Uterus (tissue), 4 donors: ENCODE results near the gene SLC35B2. TPM values are rescaled to one million over a fixed set of nuclear protein-coding genes. Genes with fewer than 3 reads are reported as not detected.

Experiments
- DNase-seq, 2 donors: peaks; one replicate each; pipeline ENCODE4 v3.0.0-alpha.2; 2019 to 2020
- H3K27ac ChIP-seq, 2 donors: fragments of 200-600 bp; sonication (generic); 1 replicate in 1 of 2; 2 replicates in 1 of 2; pipeline ENCODE4 v1.5.1; 2016 to 2018
- H3K27me3 ChIP-seq, 2 donors: fragments of 200-600 bp; sonication (generic); one replicate each; pipeline ENCODE4 v1.5.1; 2018 to 2019; ENCODE audit warnings: control low read depth in 1 of 2
- H3K36me3 ChIP-seq, 2 donors: fragments of 200-600 bp; sonication (generic); one replicate each; pipeline ENCODE4 v1.5.1; 2019; ENCODE audit warnings: control low read depth in 1 of 2
- H3K4me1 ChIP-seq, 2 donors: fragments of 200-600 bp; sonication (generic); one replicate each; pipeline ENCODE4 v1.5.1; 2018 to 2019; ENCODE audit warnings: control low read depth in 1 of 2
- H3K4me3 ChIP-seq, 2 donors: fragments of 200-600 bp; sonication (generic); 1 replicate in 1 of 2; 2 replicates in 1 of 2; pipeline ENCODE4 v1.5.1; 2018 to 2019; ENCODE audit warnings: mild to moderate bottlenecking in 1 of 2
- H3K9me3 ChIP-seq, 2 donors: fragments of 200-600 bp; sonication (generic); one replicate each; pipeline ENCODE4 v1.5.1; 2019; ENCODE audit warnings: control low read depth in 1 of 2
- POLR2A ChIP-seq, 2 donors: fragments of 450-650 bp; IDR thresholded peaks; one replicate each; pipeline ENCODE4 v1.6.1; 2016; ENCODE audit warnings: antibody characterized with exemption in 2 of 2, mild to moderate bottlenecking in 1 of 2, moderate library complexity in 1 of 2
- intact Hi-C: fragments of 100-400 bp; cut with DNase I; formaldehyde crosslinking; loops from one replicate; pipeline ENCODE4 v1.15.1; 2023; ENCODE audit warnings: low total_unique reads
- total RNA-seq, 4 donors: library from RNA; depleted of rRNA in 3 of 4; stranded (reverse); fragments of >200 nt in 3 of 4; gene quantifications; one replicate each; pipeline versions ENCODE4 v1.1.0 to v1.2.4, GENCODE V29; 2014 to 2023
- TF ChIP-seq, protein P1 (sequence below), 4 experiments: fragments of 200-600 bp in 2 of 4; fragments of 450-650 bp in 2 of 4; sonication (generic) in 2 of 4; IDR thresholded peaks; one replicate each; pipeline ENCODE4 v1.5.1; 2016 to 2019; ENCODE audit warnings: antibody characterized with exemption in 4 of 4, mild to moderate bottlenecking in 2 of 4, moderate library complexity in 1 of 4
- donor health status: DM: yes; HTN: yes; CAD: no.

Gene SLC35B2
- total RNA-seq, 4 donors from 2014 or later = 5.9 to 39.5 (median 28.5) TPM

DNA sequence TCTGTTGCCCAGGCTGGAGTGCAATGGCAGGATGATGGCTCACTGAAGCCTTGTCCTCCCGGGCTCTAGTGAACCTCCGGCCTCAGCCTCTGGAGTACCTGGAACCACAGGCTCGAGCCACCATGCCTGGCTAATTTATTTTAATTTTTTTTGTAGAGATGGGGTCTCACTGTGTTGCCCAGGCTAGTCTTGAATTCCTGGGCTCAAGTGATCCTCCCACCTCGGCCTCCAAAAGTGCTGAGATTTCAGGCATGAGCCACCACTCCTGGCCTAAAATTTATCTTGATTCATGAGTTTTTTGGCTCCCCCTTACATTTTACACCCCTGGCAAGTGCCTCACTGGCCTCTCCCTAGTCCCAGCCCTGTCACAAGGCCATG, 36.4 kb downstream of the SLC35B2 start:
- peak overlapping the region; percentile 89 to 91 for H3K27ac ChIP-seq
- no peak for DNase-seq
- intact Hi-C loops = no loop called here
- no peak overlapping the region for H3K4me3 ChIP-seq
- H3K36me3 ChIP-seq = no peaks in the 10 kb centered on the region
- H3K4me1 ChIP-seq = peaks cover 0 to 15% of the 10 kb centered on the region in 2 donors
- H3K9me3 ChIP-seq = no peaks in the 10 kb centered on the region
- TF ChIP-seq POLR2A (IDR thresholded peaks at IDR 0.05) = no peak
- TF ChIP-seq, protein P1, sequence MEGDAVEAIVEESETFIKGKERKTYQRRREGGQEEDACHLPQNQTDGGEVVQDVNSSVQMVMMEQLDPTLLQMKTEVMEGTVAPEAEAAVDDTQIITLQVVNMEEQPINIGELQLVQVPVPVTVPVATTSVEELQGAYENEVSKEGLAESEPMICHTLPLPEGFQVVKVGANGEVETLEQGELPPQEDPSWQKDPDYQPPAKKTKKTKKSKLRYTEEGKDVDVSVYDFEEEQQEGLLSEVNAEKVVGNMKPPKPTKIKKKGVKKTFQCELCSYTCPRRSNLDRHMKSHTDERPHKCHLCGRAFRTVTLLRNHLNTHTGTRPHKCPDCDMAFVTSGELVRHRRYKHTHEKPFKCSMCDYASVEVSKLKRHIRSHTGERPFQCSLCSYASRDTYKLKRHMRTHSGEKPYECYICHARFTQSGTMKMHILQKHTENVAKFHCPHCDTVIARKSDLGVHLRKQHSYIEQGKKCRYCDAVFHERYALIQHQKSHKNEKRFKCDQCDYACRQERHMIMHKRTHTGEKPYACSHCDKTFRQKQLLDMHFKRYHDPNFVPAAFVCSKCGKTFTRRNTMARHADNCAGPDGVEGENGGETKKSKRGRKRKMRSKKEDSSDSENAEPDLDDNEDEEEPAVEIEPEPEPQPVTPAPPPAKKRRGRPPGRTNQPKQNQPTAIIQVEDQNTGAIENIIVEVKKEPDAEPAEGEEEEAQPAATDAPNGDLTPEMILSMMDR (IDR thresholded peaks at IDR 0.05) = no peak
- no peaks in the 10 kb centered on the region for H3K27me3 ChIP-seq

DNA sequence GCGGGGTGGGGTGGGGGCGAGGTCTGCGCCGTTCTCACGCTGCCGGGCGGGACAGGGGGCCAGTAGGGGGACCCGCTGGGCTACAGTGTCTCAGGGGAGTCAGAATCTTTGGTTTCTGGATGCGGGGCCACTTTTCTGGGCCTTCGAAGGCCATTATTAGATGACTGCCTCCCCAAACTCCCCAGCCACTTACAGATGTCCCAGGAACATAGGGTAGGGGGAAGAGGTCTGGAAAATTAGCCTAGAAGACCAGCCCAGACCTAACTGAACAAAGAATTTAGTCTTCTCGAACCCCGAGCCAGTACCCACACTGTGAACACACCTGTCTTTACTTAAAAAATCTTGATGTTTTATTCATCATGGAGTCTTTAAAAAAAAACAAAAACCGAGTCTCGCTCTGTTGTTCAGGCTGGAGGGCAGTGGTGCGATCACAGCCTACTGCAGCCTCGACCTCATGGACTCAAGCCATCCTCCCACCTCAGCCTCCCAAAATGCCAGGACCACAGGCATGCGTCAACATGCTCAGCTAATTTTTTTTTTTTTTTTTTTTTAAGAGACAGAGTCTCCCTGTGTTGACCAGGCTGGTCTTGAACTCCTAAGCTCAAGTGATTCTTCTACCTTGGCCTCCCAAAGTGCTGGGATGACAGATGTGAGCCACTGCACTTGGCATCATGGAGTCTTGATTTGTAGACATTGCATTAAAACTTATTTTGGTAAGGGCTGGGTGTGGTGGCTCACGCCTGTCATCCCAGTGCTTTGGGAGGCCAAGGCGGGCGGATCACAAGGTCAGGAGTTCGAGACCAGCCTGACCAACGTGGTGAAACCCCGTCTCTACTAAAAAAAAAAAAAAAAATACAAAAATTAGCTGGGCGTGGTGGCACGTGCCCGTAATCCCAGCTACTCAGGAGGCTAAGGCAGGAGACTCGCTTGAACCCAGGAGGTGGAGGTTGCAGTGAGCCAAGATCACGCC, 37.2 kb downstream of the SLC35B2 start:
- Histone ChIP-seq H3K27ac (peak overlapping the region; percentile 89 to 91), H3K9me3 (no peaks in the 10 kb centered on the region), H3K4me1 (peaks cover 0 to 15% of the 10 kb centered on the region in 2 donors), H3K36me3 (no peaks in the 10 kb centered on the region), H3K4me3 (peak overlapping the region; percentile 38 to 51), H3K27me3 (no peaks in the 10 kb centered on the region)
- no peak for DNase-seq
- TF ChIP-seq, protein P1 (IDR thresholded peaks at IDR 0.05) = no peak
- TF ChIP-seq POLR2A (IDR thresholded peaks at IDR 0.05) = no peak
- intact Hi-C loops = no loop called here

DNA sequence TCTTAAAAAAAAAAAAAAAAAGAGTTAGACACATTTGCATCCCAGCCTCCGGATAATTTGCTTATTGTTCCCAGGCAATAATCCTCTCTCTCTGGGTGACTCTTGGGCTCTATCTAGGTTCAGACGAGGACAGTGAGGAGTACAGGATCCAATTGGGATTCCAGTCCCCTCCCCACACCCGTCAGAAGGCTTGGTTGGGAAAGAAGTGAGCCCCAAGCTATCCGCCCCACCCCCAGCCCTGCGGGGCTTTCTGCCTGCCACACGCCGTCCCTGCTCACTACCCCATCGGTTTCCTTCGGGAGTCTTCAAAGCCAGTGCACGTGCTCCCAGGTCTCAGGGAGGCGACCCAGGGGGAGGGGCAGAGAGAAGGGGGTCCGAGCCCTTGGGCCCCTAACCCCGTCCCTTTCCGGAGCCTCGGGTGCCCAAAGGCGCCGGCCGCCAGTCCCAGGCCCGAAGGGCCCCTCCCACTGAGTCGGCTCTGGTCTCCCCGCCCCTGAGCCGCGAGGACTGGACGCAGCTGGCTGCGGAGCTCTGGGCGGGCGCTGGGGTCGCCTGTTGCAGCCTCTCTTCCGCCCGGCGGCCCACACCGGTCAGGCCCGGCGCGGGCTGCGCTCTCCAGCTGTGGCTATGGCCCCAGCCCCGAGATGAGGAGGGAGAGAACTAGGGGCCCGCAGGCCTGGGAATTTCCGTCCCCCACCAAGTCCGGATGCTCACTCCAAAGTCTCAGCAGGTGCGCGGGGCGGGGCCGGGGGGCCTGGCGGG, 38.1 kb downstream of the SLC35B2 start:
- Histone ChIP-seq H3K27ac (peak overlapping the region; percentile 89 to 91), H3K36me3 (no peaks in the 10 kb centered on the region), H3K4me1 (peaks cover 0 to 15% of the 10 kb centered on the region in 2 donors), H3K27me3 (no peaks in the 10 kb centered on the region), H3K4me3 (peak overlapping the region; percentile 38 to 51), H3K9me3 (no peaks in the 10 kb centered on the region)
- intact Hi-C loops = no loop called here
- TF ChIP-seq, protein P1 (IDR thresholded peaks at IDR 0.05) = no peak
- peak; percentile 31 to 60 for TF ChIP-seq POLR2A (IDR thresholded peaks at IDR 0.05)
- DNase-seq = peak; percentile 80 to 81

DNA sequence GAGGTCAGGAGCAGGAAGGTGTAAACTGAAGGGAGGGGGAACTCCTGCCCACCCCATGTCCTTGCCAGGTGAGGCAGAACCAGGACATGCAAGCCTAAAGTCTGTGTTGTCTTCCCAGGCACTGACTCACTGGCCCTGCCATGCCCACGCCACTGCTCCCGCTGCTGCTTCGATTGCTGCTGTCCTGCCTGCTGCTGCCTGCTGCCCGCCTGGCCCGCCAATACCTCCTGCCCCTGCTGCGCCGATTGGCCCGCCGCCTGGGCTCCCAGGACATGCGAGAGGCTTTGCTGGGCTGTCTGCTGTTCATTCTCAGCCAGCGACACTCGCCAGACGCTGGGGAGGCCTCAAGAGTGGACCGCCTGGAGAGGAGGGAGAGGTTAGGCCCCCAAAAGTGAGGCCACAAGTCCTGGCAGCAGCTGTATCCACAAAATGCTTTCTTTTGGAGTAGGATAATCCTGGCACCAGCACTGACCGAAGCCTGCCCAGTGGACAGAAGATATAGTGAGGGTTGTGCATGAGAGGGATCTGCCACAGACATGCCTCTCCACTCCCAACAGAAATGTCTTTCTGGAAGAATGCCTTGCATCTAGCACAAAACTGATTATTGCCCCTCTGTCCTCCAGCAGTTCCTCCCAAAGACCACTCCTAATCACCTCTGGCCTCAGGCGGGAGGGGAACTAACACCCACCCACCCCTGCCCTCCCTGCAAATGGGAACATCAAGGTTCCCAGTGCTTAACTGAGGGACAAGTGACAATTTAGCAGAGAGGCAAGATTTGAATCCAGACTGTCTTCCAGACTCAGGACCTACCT, 39.8 kb downstream of the SLC35B2 start:
- Histone ChIP-seq H3K9me3 (no peaks in the 10 kb centered on the region), H3K4me1 (peaks cover 0 to 10% of the 10 kb centered on the region in 2 donors), H3K4me3 (no peak overlapping the region), H3K36me3 (no peaks in the 10 kb centered on the region), H3K27ac (peak overlapping the region; percentile 8 to 91), H3K27me3 (no peaks in the 10 kb centered on the region)
- intact Hi-C loops = no loop called here
- DNase-seq = no peak
- TF ChIP-seq POLR2A (IDR thresholded peaks at IDR 0.05) = no peak
- TF ChIP-seq, protein P1 (IDR thresholded peaks at IDR 0.05) = no peak
